NCI-H524 treated with DMSO at 0.1 percent for 48 hours (cell line): ENCODE data around the gene LILRB3.
"Not testable (repeated sequence)": the region's sequence is repeated elsewhere in the genome, so short reads cannot be mapped to it uniquely, and the experiment has no call there.

Experiments
- DNase-seq: peaks from one replicate; lab custom pipeline; 2025; lab: John Stamatoyannopoulos, UW

Gene LILRB3

GRCh38 chr19:54189735-54190502, 32.9 kb downstream of the LILRB3 start:
- DNase-seq: peak; percentile 97

- peak; percentile 55 for DNase-seq
These were observed 33.6 kb downstream of the LILRB3 start, which contains the start of gene MBOAT7 for GRCh38 chr19:54189145-54189734. Gene MBOAT7, minus strand, starts transcription at chr19:54189580. Its CDS starts 1,072 bp downstream, at chr19:54188508.

- no peak for DNase-seq
These were observed 34.5 kb downstream of the LILRB3 start for GRCh38 chr19:54188215-54188871.

GRCh38 chr19:54186934-54187381, 35.8 kb downstream of the LILRB3 start:
- no peak for DNase-seq

- no peak for DNase-seq
These were observed 36.5 kb downstream of the LILRB3 start for GRCh38 chr19:54186351-54186750.

- no peak for DNase-seq
These were observed 39.4 kb downstream of the LILRB3 start for GRCh38 chr19:54183431-54183830.

- not testable (repeated sequence) for DNase-seq
These were observed 40.9 kb downstream of the LILRB3 start for GRCh38 chr19:54181894-54182293.

GRCh38 chr19:54180691-54181091, 42.1 kb downstream of the LILRB3 start:
- no peak for DNase-seq

- DNase-seq: peak; percentile 7
These were observed 42.8 kb downstream of the LILRB3 start for GRCh38 chr19:54179921-54180461.

GRCh38 chr19:54179262-54179852, 43.5 kb downstream of the LILRB3 start:
- DNase-seq: no peak

- DNase-seq: no peak
These were observed 44.1 kb downstream of the LILRB3 start for GRCh38 chr19:54178581-54179261.

- no peak for DNase-seq
These were observed 48.6 kb downstream of the LILRB3 start for GRCh38 chr19:54173951-54174834.

GRCh38 chr19:54173359-54173699, 49.5 kb downstream of the LILRB3 start:
- no peak for DNase-seq

GRCh38 chr19:54172471-54173358, 50.1 kb downstream of the LILRB3 start, which contains the start of gene TMC4:
Gene TMC4, minus strand, starts transcription at chr19:54173160. Its CDS starts 43 bp downstream, at chr19:54173117.
- DNase-seq: no peak

GRCh38 chr19:54171736-54172431, 50.9 kb downstream of the LILRB3 start:
- DNase-seq: not testable (repeated sequence)

GRCh38 chr19:54169149-54169740, 53.6 kb downstream of the LILRB3 start:
- no peak for DNase-seq

GRCh38 chr19:54168174-54168917, 54.5 kb downstream of the LILRB3 start:
- DNase-seq: no peak
